ENCODE results near the gene ZWILCH.

DNA sequence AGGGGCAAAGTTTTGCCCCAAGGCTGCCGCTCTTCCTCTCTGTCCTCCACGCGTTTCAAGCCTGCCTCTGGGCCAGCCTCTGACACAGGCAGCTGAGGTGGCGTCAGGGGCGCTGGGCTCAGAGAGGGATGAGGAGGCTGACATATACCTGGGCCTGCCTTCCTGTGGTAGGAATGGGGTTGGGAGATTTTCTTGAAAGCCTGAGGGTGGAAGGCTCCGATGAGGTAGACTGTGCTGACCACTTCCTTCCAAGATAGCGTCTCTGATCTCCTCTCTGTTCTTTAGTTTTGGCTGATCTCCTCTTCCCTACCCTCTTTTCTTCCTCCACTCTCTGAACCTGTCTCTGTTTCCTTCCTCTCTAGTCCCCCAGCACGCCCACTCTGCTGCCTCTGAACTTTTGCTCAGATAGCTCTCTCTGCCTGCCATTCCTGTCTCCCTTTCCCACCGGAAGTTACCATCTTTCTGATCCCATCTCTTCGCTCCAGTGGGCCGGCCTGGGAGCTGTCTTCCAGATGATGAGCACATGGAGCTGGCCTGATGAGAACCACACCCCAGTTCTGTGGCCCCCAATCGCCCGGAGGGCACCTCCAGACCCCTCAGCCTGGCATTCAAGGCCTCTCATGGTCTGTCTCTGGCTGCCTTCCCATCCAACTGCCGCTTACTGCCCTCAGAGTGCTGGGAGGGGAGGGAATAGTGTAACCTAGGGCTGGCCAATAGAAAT lies 93.1 kb downstream of the ZWILCH start:
- TF ChIP-seq, protein P1, sequence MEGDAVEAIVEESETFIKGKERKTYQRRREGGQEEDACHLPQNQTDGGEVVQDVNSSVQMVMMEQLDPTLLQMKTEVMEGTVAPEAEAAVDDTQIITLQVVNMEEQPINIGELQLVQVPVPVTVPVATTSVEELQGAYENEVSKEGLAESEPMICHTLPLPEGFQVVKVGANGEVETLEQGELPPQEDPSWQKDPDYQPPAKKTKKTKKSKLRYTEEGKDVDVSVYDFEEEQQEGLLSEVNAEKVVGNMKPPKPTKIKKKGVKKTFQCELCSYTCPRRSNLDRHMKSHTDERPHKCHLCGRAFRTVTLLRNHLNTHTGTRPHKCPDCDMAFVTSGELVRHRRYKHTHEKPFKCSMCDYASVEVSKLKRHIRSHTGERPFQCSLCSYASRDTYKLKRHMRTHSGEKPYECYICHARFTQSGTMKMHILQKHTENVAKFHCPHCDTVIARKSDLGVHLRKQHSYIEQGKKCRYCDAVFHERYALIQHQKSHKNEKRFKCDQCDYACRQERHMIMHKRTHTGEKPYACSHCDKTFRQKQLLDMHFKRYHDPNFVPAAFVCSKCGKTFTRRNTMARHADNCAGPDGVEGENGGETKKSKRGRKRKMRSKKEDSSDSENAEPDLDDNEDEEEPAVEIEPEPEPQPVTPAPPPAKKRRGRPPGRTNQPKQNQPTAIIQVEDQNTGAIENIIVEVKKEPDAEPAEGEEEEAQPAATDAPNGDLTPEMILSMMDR (optimal IDR thresholded peaks at IDR 0.05 in 1 of 3, IDR thresholded peaks at IDR 0.05 in 1 of 3, conservative IDR thresholded peaks at IDR 0.05 in 1 of 3; ENCODE audit: extremely low read depth in 1 of 3, insufficient read depth in 2 of 3, low read length in 3 of 3): no peak
- TF ChIP-seq EZH2 (IDR thresholded peaks at IDR 0.05; ENCODE audit: low read length): no peak
